GM08714 (cell line): Measurements from ENCODE around the gene UFSP1.
"Not testable (repeated sequence)": the region's sequence is repeated elsewhere in the genome, so short reads cannot be mapped to it uniquely, and the experiment has no call there.

Experiments
- H3K4me3 ChIP-seq: fragments of 200-500 bp; sonication (Bioruptor generic); 2 replicates; pipeline ENCODE4 v1.5.1; 2014; ENCODE audit warnings: mild to moderate bottlenecking, low read length, inconsistent platforms
- ZNF274 ChIP-seq: IDR thresholded peaks from 2 replicates; pipeline ENCODE4 v1.6.1; 2012; ENCODE audit warnings: mild to moderate bottlenecking, low read depth, low read length

Gene UFSP1

GRCh38 chr7:100863406-100863950 is 26.0 kb downstream of the UFSP1 start:
- H3K4me3 ChIP-seq, result no peak overlapping the region
- no peak for TF ChIP-seq ZNF274

- no peak for TF ChIP-seq ZNF274
- no peak overlapping the region for H3K4me3 ChIP-seq
These were observed 27.9 kb downstream of the UFSP1 start for GRCh38 chr7:100861616-100861985.

- no peak for TF ChIP-seq ZNF274
- no peak overlapping the region for H3K4me3 ChIP-seq
These were observed 28.6 kb downstream of the UFSP1 start for GRCh38 chr7:100860702-100861615.

- no peak overlapping the region for H3K4me3 ChIP-seq
- no peak for TF ChIP-seq ZNF274
These were observed 29.7 kb downstream of the UFSP1 start for GRCh38 chr7:100859856-100860255.

GRCh38 chr7:100856871-100857282 is 32.6 kb downstream of the UFSP1 start:
- H3K4me3 ChIP-seq, result no peak overlapping the region
- TF ChIP-seq ZNF274, result no peak

GRCh38 chr7:100855515-100855914 is 34.0 kb downstream of the UFSP1 start:
- TF ChIP-seq ZNF274, result no peak

GRCh38 chr7:100854899-100855298 is 34.6 kb downstream of the UFSP1 start:
- not testable (repeated sequence) for H3K4me3 ChIP-seq

More at GRCh38 chr7:100855515-100855914, 34.0 kb downstream of the UFSP1 start:
- no peak overlapping the region for H3K4me3 ChIP-seq

GRCh38 chr7:100854146-100854895 is 35.2 kb downstream of the UFSP1 start:
- TF ChIP-seq ZNF274, result no peak
- no peak overlapping the region for H3K4me3 ChIP-seq

GRCh38 chr7:100852048-100852872 is 37.3 kb downstream of the UFSP1 start, which contains the start of gene SLC12A9:
Gene SLC12A9, plus strand, starts transcription at chr7:100852713. Its CDS starts 1,485 bp downstream, at chr7:100854198.
- TF ChIP-seq ZNF274, result no peak
- H3K4me3 ChIP-seq, result peak within 1 kb of the TSS; percentile 78

GRCh38 chr7:100847360-100847759 is 42.2 kb downstream of the UFSP1 start:
- H3K4me3 ChIP-seq, result no peak overlapping the region
- TF ChIP-seq ZNF274, result no peak

- no peak overlapping the region for H3K4me3 ChIP-seq
- no peak for TF ChIP-seq ZNF274
These were observed 48.9 kb downstream of the UFSP1 start for GRCh38 chr7:100840470-100841100.

- no peak for TF ChIP-seq ZNF274
- H3K4me3 ChIP-seq, result no peak overlapping the region
These were observed 50.2 kb downstream of the UFSP1 start for GRCh38 chr7:100839361-100839760.
